ENCODE data around the gene MAL.

- no peak for TF ChIP-seq CTCF (IDR thresholded peaks at IDR 0.05; ENCODE audit: insufficient read depth, low read depth, low read length)
- no peak for TF ChIP-seq EZH2 (IDR thresholded peaks at IDR 0.05; ENCODE audit: insufficient read depth, low read length)
These were observed 21.2 kb upstream of the MAL start for GRCh38 chr2:95004287-95004686.
